IMR-90 (cell line): Measurements from ENCODE around the gene KCNMB2.

Experiments used
- BHLHE40 ChIP-seq: fragments of 150-350 bp; IDR thresholded peaks from 2 replicates; pipeline ENCODE4 v1.6.1; 2016; ENCODE audit warnings: mild to moderate bottlenecking, low read depth, low read length
- CEBPB ChIP-seq: IDR thresholded peaks from 2 replicates; pipeline ENCODE4 v1.6.1; 2012; ENCODE audit warnings: low read depth, low read length, improper control_type of control experiment
- MXI1 ChIP-seq: IDR thresholded peaks from 2 replicates; pipeline ENCODE4 v1.6.1; 2012; ENCODE audit warnings: low read depth, mild to moderate bottlenecking, low read length, moderate library complexity, borderline replicate concordance
- POLR2A ChIP-seq: IDR thresholded peaks from 2 replicates; pipeline ENCODE4 v1.6.1; 2012; ENCODE audit warnings: mild to moderate bottlenecking, low read depth, low read length
- RAD21 ChIP-seq: IDR thresholded peaks from 2 replicates; pipeline ENCODE4 v1.6.1; 2012; ENCODE audit warnings: low read length, improper control_type of control experiment
- TF ChIP-seq, protein P1 (sequence below): conservative IDR thresholded peaks from 2 replicates; pipeline ENCODE4 v1.5.1; 2012; ENCODE audit warnings: mild to moderate bottlenecking, low read depth, low read length, improper control_type of control experiment
- TF ChIP-seq, protein P2 (sequence below): fragments of 150-350 bp; IDR thresholded peaks from 2 replicates; pipeline ENCODE4 v1.6.1; 2017; ENCODE audit warnings: mild to moderate bottlenecking, antibody characterized with exemption, low read length, low read depth

DNA sequence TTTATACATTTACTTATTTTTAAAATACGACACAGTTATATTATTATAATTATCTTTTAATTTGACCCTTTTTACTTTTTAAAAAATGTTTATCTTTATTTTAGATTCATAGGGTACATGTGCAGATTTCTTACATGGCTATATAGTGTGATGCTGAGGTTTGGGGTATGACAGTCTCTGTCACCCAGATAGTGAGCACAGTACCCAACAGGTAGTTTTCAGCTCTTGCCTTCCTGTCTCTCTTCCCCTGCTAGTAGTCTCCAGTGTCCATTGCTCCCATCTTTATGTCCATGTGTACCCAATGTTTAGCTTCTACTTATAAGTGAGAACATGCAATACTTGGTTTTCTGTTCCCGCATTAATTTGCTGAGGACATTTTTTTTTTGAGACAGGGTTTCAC, 21.8 kb upstream of the KCNMB2 start:
- TF ChIP-seq, protein P1, sequence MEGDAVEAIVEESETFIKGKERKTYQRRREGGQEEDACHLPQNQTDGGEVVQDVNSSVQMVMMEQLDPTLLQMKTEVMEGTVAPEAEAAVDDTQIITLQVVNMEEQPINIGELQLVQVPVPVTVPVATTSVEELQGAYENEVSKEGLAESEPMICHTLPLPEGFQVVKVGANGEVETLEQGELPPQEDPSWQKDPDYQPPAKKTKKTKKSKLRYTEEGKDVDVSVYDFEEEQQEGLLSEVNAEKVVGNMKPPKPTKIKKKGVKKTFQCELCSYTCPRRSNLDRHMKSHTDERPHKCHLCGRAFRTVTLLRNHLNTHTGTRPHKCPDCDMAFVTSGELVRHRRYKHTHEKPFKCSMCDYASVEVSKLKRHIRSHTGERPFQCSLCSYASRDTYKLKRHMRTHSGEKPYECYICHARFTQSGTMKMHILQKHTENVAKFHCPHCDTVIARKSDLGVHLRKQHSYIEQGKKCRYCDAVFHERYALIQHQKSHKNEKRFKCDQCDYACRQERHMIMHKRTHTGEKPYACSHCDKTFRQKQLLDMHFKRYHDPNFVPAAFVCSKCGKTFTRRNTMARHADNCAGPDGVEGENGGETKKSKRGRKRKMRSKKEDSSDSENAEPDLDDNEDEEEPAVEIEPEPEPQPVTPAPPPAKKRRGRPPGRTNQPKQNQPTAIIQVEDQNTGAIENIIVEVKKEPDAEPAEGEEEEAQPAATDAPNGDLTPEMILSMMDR, result no peak
- TF ChIP-seq MXI1 (no peak), BHLHE40 (no peak), POLR2A (no peak), RAD21 (no peak), CEBPB (no peak)
- TF ChIP-seq, protein P2, sequence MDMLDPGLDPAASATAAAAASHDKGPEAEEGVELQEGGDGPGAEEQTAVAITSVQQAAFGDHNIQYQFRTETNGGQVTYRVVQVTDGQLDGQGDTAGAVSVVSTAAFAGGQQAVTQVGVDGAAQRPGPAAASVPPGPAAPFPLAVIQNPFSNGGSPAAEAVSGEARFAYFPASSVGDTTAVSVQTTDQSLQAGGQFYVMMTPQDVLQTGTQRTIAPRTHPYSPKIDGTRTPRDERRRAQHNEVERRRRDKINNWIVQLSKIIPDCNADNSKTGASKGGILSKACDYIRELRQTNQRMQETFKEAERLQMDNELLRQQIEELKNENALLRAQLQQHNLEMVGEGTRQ, result no peak
